WTC11 (cell line): ENCODE measurements around the gene CTNNA3. TPM values are rescaled to one million over a fixed set of nuclear protein-coding genes. Genes with fewer than 3 reads are reported as not detected.

Source experiments
- ATAC-seq: fragments of 200-7000 bp; cut with Tn5 transposase; 2 replicates; pipeline ENCODE4 v1.10.0; 2021; ENCODE audit warnings: mild to moderate bottlenecking, moderate library complexity
- CTCF ChIA-PET: fragments of 300-600 bp; sonication (Branson Sonifier 250); formaldehyde crosslinking; loops from one replicate; lab custom pipeline; 2021; ENCODE audit warnings: antibody characterized with exemption; lab: Charles Lee
- POLR2A ChIA-PET: fragments of 350-600 bp; sonication (Branson Sonifier 250); formaldehyde crosslinking; loops from one replicate; lab custom pipeline; 2021; ENCODE audit warnings: antibody characterized with exemption; lab: Charles Lee
- DNase-seq: peaks from one replicate; pipeline ENCODE4 v3.0.0; 2021; ENCODE audit warnings: low spot score
- H3K27ac Mint-ChIP-seq: 2 replicates; pipeline ENCODE4 v1.8.0; 2021; ENCODE audit warnings: mixed read lengths
- H3K27me3 Mint-ChIP-seq: 2 replicates; pipeline ENCODE4 v1.8.0; 2021; ENCODE audit warnings: low read depth, mild to moderate bottlenecking, moderate library complexity, mixed read lengths
- H3K36me3 Mint-ChIP-seq: 2 replicates; pipeline ENCODE4 v1.8.0; 2021; ENCODE audit warnings: mixed read lengths
- H3K4me1 Mint-ChIP-seq: 2 replicates; pipeline ENCODE4 v1.8.0; 2022; ENCODE audit warnings: mixed read lengths
- H3K4me3 Mint-ChIP-seq: 2 replicates; pipeline ENCODE4 v1.8.0; 2021; ENCODE audit warnings: mild to moderate bottlenecking, moderate library complexity, mixed read lengths
- H3K9me3 Mint-ChIP-seq: 2 replicates; pipeline ENCODE4 v1.8.0; 2021; ENCODE audit warnings: mixed read lengths
- CREB1 ChIP-seq: sonication (generic); formaldehyde crosslinking; IDR thresholded peaks from 2 replicates; pipeline ENCODE4 v1.8.0; 2023; ENCODE audit warnings: mild to moderate bottlenecking, missing genetic modification reagents
- ELF4 ChIP-seq: sonication (generic); formaldehyde crosslinking; IDR thresholded peaks from 2 replicates; pipeline ENCODE4 v1.8.1; 2022; ENCODE audit warnings: low read depth, mild to moderate bottlenecking, moderate library complexity, missing genetic modification reagents
- EMX1 ChIP-seq: fragments of 250-450 bp; sonication (Bioruptor Pico); IDR thresholded peaks from 2 replicates; pipeline ENCODE4 v1.8.0; 2021; ENCODE audit warnings: mild to moderate bottlenecking
- FOXP1 ChIP-seq: sonication (generic); formaldehyde crosslinking; IDR thresholded peaks from 2 replicates; pipeline ENCODE4 v1.8.0; 2022; ENCODE audit warnings: missing genetic modification reagents, mild to moderate bottlenecking, moderate library complexity, borderline replicate concordance
- GABPB1 ChIP-seq: sonication (generic); formaldehyde crosslinking; IDR thresholded peaks from 2 replicates; pipeline ENCODE4 v1.8.1; 2023; ENCODE audit warnings: mild to moderate bottlenecking, missing genetic modification reagents
- MXD4 ChIP-seq: fragments of 250-450 bp; sonication (Bioruptor Pico); IDR thresholded peaks from 2 replicates; pipeline ENCODE4 v1.8.0; 2021; ENCODE audit warnings: mild to moderate bottlenecking, moderate library complexity, borderline replicate concordance
- MYBL2 ChIP-seq: sonication (generic); formaldehyde crosslinking; IDR thresholded peaks from 2 replicates; pipeline ENCODE4 v1.8.1; 2023; ENCODE audit warnings: mild to moderate bottlenecking, moderate library complexity, missing genetic modification reagents
- NFYB ChIP-seq: sonication (generic); formaldehyde crosslinking; conservative IDR thresholded peaks from 2 replicates; pipeline ENCODE4 v1.8.0; 2022; ENCODE audit warnings: low read depth, missing genetic modification reagents
- NR3C1 ChIP-seq: sonication (generic); formaldehyde crosslinking; conservative IDR thresholded peaks from 2 replicates; pipeline ENCODE4 v1.8.1; 2023; ENCODE audit warnings: low read depth, mild to moderate bottlenecking, missing genetic modification reagents
- TCF7 ChIP-seq: sonication (generic); formaldehyde crosslinking; IDR thresholded peaks from 2 replicates; pipeline ENCODE4 v1.8.0; 2022; ENCODE audit warnings: mild to moderate bottlenecking, low read depth, missing genetic modification reagents, moderate library complexity
- TEAD1 ChIP-seq: sonication (generic); formaldehyde crosslinking; IDR thresholded peaks from 2 replicates; pipeline ENCODE4 v1.8.0; 2022; ENCODE audit warnings: mild to moderate bottlenecking, missing genetic modification reagents
- TP53 ChIP-seq: sonication (generic); formaldehyde crosslinking; IDR thresholded peaks from 2 replicates; pipeline ENCODE4 v1.8.1; 2023; ENCODE audit warnings: mild to moderate bottlenecking, missing genetic modification reagents
- ZBTB21 ChIP-seq: sonication (generic); formaldehyde crosslinking; IDR thresholded peaks from 2 replicates; pipeline ENCODE4 v1.8.1; 2023; ENCODE audit warnings: mild to moderate bottlenecking, missing genetic modification reagents, borderline replicate concordance
- ZNF219 ChIP-seq: sonication (generic); formaldehyde crosslinking; IDR thresholded peaks from 2 replicates; pipeline ENCODE4 v1.8.0; 2023; ENCODE audit warnings: missing genetic modification reagents, mild to moderate bottlenecking, borderline replicate concordance
- ZNF232 ChIP-seq: sonication (generic); formaldehyde crosslinking; IDR thresholded peaks from 2 replicates; pipeline ENCODE4 v1.8.0; 2022; ENCODE audit warnings: mild to moderate bottlenecking, missing genetic modification reagents
- ZNF263 ChIP-seq: sonication (generic); formaldehyde crosslinking; IDR thresholded peaks from 2 replicates; pipeline ENCODE4 v1.8.1; 2022; ENCODE audit warnings: low read depth, mild to moderate bottlenecking, moderate library complexity, missing genetic modification reagents
- ZNF396 ChIP-seq: fragments of 250-450 bp; sonication (Bioruptor Pico); IDR thresholded peaks from 2 replicates; pipeline ENCODE4 v1.8.0; 2021; ENCODE audit warnings: mild to moderate bottlenecking, moderate library complexity, borderline replicate concordance
- total RNA-seq: library from RNA; stranded (reverse); gene quantifications from 3 replicates; pipeline ENCODE4 v1.2.3, GENCODE V29; 2021
- TF ChIP-seq, protein P1 (sequence below): sonication (generic); formaldehyde crosslinking; IDR thresholded peaks from 2 replicates; pipeline ENCODE4 v1.8.1; 2022; ENCODE audit warnings: mild to moderate bottlenecking, moderate library complexity, missing genetic modification reagents
- TF ChIP-seq, protein P2 (sequence below): sonication (generic); formaldehyde crosslinking; IDR thresholded peaks from 2 replicates; pipeline ENCODE4 v1.8.1; 2023; ENCODE audit warnings: mild to moderate bottlenecking, missing genetic modification reagents, moderate library complexity
- TF ChIP-seq, protein P3 (sequence below): sonication (generic); formaldehyde crosslinking; IDR thresholded peaks from 2 replicates; pipeline ENCODE4 v1.8.0; 2022; ENCODE audit warnings: mild to moderate bottlenecking, missing genetic modification reagents

Gene CTNNA3
- total RNA-seq, 1 experiment from 2014 or later: 6.1 TPM

DNA sequence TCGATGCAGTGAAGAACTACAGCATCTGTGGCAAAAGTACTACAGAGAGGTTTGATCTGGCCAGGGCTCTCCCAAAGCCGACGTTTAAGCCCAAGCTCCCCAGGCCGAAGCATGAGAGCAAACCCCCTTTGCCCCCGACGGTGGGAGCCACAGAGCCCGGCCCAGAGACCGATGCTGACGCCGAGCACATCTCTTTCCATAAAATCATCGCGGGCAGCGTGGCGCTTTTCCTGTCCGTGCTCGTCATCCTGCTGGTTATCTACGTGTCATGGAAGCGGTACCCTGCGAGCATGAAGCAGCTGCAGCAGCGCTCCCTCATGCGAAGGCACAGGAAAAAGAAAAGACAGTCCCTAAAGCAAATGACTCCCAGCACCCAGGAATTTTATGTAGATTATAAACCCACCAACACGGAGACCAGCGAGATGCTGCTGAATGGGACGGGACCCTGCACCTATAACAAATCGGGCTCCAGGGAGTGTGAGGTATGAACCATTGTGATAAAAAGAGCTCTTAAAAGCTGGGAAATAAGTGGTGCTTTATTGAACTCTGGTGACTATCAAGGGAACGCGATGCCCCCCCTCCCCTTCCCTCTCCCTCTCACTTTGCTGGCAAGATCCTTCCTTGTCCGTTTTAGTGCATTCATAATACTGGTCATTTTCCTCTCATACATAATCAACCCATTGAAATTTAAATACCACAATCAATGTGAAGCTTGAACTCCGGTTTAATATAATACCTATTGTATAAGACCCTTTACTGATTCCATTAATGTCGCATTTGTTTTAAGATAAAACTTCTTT, 767.8 kb downstream of the CTNNA3 start:
- POLR2A ChIA-PET: no interaction called here
- Mint-ChIP-seq H3K27ac (no peak overlapping the region), H3K36me3 (no peaks in the 10 kb centered on the region), H3K4me3 (peak overlapping the region; percentile 82), H3K27me3 (peaks cover 30% of the 10 kb centered on the region), H3K9me3 (no peaks in the 10 kb centered on the region), H3K4me1 (peaks cover 72% of the 10 kb centered on the region)
- DNase-seq (peak; percentile 23), ATAC-seq (peak; percentile 5; the same call in 1 of the 2 replicates)
- TF ChIP-seq ZBTB21 (CRISPR knock-in tag) (0 out of 2 replicates have a peak, but pooled peaks have one; percentile 30), TP53 (CRISPR knock-in tag) (no peak), MXD4 (CRISPR knock-in tag) (no peak)
- CTCF ChIA-PET: interaction anchor here (1.5 to 3.3 kb wide), 4 partner anchors 11 to 603 kb away, joined by 4 to 36 read pairs (median 8); no protein-coding TSS in a partner anchor

DNA sequence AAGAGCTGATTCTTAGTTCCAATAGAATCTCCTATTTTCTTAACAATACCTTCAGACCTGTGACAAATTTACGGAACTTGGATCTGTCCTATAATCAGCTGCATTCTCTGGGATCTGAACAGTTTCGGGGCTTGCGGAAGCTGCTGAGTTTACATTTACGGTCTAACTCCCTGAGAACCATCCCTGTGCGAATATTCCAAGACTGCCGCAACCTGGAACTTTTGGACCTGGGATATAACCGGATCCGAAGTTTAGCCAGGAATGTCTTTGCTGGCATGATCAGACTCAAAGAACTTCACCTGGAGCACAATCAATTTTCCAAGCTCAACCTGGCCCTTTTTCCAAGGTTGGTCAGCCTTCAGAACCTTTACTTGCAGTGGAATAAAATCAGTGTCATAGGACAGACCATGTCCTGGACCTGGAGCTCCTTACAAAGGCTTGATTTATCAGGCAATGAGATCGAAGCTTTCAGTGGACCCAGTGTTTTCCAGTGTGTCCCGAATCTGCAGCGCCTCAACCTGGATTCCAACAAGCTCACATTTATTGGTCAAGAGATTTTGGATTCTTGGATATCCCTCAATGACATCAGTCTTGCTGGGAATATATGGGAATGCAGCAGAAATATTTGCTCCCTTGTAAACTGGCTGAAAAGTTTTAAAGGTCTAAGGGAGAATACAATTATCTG, 768.6 kb downstream of the CTNNA3 start:
- no peaks in the 10 kb centered on the region for H3K36me3 Mint-ChIP-seq
- CTCF ChIA-PET: interaction anchor here (0.6 to 3.3 kb wide), 5 partner anchors 11 to 851 kb away, joined by 4 to 36 read pairs (median 7); no protein-coding TSS in a partner anchor
- peaks cover 75% of the 10 kb centered on the region for H3K4me1 Mint-ChIP-seq
- ATAC-seq (no peak), DNase-seq (no peak)
- POLR2A ChIA-PET: no interaction called here
- peaks cover 30% of the 10 kb centered on the region for H3K27me3 Mint-ChIP-seq
- peak overlapping the region; percentile 82 for H3K4me3 Mint-ChIP-seq
- no peaks in the 10 kb centered on the region for H3K9me3 Mint-ChIP-seq
- TF ChIP-seq ZBTB21 (CRISPR knock-in tag) (no peak), ZNF219 (no peak), ZNF263 (no peak), EMX1 (no peak), ZNF232 (CRISPR knock-in tag) (no peak), CREB1 (CRISPR knock-in tag) (no peak), ELF4 (CRISPR knock-in tag) (no peak), TCF7 (CRISPR knock-in tag) (no peak), NFYB (no peak), GABPB1 (no peak), ZNF396 (CRISPR knock-in tag) (no peak)
- TF ChIP-seq, protein P1, sequence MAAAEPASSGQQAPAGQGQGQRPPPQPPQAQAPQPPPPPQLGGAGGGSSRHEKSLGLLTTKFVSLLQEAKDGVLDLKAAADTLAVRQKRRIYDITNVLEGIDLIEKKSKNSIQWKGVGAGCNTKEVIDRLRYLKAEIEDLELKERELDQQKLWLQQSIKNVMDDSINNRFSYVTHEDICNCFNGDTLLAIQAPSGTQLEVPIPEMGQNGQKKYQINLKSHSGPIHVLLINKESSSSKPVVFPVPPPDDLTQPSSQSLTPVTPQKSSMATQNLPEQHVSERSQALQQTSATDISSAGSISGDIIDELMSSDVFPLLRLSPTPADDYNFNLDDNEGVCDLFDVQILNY (CRISPR knock-in tag): no peak
- TF ChIP-seq, protein P2, sequence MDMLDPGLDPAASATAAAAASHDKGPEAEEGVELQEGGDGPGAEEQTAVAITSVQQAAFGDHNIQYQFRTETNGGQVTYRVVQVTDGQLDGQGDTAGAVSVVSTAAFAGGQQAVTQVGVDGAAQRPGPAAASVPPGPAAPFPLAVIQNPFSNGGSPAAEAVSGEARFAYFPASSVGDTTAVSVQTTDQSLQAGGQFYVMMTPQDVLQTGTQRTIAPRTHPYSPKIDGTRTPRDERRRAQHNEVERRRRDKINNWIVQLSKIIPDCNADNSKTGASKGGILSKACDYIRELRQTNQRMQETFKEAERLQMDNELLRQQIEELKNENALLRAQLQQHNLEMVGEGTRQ (CRISPR knock-in tag): no peak
- TF ChIP-seq, all 79 proteins: peak for 0
- H3K27ac Mint-ChIP-seq: no peak overlapping the region

DNA sequence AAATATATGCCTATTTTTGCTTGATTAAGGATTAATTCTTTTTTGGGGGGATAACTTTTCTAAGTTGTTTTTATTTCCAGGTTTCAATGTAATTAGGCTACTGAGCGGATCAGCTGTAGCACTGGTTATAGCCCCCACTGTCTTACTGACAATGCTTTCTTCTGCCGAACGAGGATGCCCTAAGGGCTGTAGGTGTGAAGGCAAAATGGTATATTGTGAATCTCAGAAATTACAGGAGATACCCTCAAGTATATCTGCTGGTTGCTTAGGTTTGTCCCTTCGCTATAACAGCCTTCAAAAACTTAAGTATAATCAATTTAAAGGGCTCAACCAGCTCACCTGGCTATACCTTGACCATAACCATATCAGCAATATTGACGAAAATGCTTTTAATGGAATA, 769.2 kb downstream of the CTNNA3 start:
- H3K27ac Mint-ChIP-seq: no peak overlapping the region
- H3K9me3 Mint-ChIP-seq: no peaks in the 10 kb centered on the region
- no peak for ATAC-seq
- POLR2A ChIA-PET: no interaction called here
- H3K36me3 Mint-ChIP-seq: no peaks in the 10 kb centered on the region
- peak overlapping the region; percentile 82 for H3K4me3 Mint-ChIP-seq
- H3K4me1 Mint-ChIP-seq: peaks cover 71% of the 10 kb centered on the region
- DNase-seq: no peak
- CTCF ChIA-PET: interaction anchor here (0.6 to 3.3 kb wide), 4 partner anchors 10 to 852 kb away, joined by 6 to 36 read pairs (median 8); no protein-coding TSS in a partner anchor
- H3K27me3 Mint-ChIP-seq: peaks cover 30% of the 10 kb centered on the region
- TF ChIP-seq, protein P3, sequence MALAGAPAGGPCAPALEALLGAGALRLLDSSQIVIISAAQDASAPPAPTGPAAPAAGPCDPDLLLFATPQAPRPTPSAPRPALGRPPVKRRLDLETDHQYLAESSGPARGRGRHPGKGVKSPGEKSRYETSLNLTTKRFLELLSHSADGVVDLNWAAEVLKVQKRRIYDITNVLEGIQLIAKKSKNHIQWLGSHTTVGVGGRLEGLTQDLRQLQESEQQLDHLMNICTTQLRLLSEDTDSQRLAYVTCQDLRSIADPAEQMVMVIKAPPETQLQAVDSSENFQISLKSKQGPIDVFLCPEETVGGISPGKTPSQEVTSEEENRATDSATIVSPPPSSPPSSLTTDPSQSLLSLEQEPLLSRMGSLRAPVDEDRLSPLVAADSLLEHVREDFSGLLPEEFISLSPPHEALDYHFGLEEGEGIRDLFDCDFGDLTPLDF (CRISPR knock-in tag): no peak
- TF ChIP-seq, protein P1 (CRISPR knock-in tag): no peak
- no peak for TF ChIP-seq MYBL2
- TF ChIP-seq NR3C1 (CRISPR knock-in tag): no peak
- TF ChIP-seq TCF7 (CRISPR knock-in tag): no peak
- TF ChIP-seq GABPB1: no peak
- TF ChIP-seq FOXP1 (CRISPR knock-in tag): no peak
- TF ChIP-seq TEAD1: no peak
- TF ChIP-seq, all 79 proteins: peak for 0
